Neural cell (in vitro differentiated cells): ENCODE results near the gene STRN3.

Experiments
- CTCF ChIP-seq: fragments of 450-650 bp; IDR thresholded peaks from 2 replicates; pipeline ENCODE4 v1.5.1; 2014; ENCODE audit warnings: antibody characterized with exemption, mild to moderate bottlenecking, moderate library complexity; ENCODE audit not compliant: poor library complexity, severe bottlenecking
- EP300 ChIP-seq: fragments of 450-650 bp; conservative IDR thresholded peaks from 2 replicates; pipeline ENCODE4 v1.6.1; 2014; ENCODE audit warnings: antibody characterized with exemption, mild to moderate bottlenecking, moderate library complexity; ENCODE audit not compliant: poor library complexity, severe bottlenecking
- EZH2 ChIP-seq: fragments of 200-600, 300-800 bp; shearing (Covaris generic), sonication (generic); IDR thresholded peaks from 2 replicates; pipeline ENCODE4 v1.6.1; 2014; ENCODE audit warnings: antibody characterized with exemption, low read length, borderline replicate concordance, mild to moderate bottlenecking; ENCODE audit not compliant: insufficient read depth, poor library complexity, severe bottlenecking
- MXI1 ChIP-seq: fragments of 450-650 bp; conservative IDR thresholded peaks from 2 replicates; pipeline ENCODE4 v1.6.1; 2014; ENCODE audit warnings: antibody characterized with exemption, mild to moderate bottlenecking; ENCODE audit not compliant: poor library complexity, severe bottlenecking
- POLR2AphosphoS5 ChIP-seq: IDR thresholded peaks from 2 replicates; pipeline ENCODE4 v1.6.1; 2012
- RAD21 ChIP-seq: fragments of 450-650 bp; conservative IDR thresholded peaks from 2 replicates; pipeline ENCODE4 v1.6.1; 2014; ENCODE audit warnings: antibody characterized with exemption, mild to moderate bottlenecking, moderate library complexity
- SMC3 ChIP-seq: fragments of 450-650 bp; conservative IDR thresholded peaks from 2 replicates; pipeline ENCODE4 v1.6.1; 2014; ENCODE audit warnings: antibody characterized with exemption, mild to moderate bottlenecking, moderate library complexity; ENCODE audit not compliant: poor library complexity
- TAF1 ChIP-seq: IDR thresholded peaks from 2 replicates; pipeline ENCODE4 v1.6.1; 2012; ENCODE audit warnings: low read depth

- no peak for TF ChIP-seq POLR2AphosphoS5
- no peak for TF ChIP-seq CTCF
- no peak for TF ChIP-seq TAF1
- no peak for TF ChIP-seq EZH2
- TF ChIP-seq SMC3 = no peak
- no peak for TF ChIP-seq RAD21
- TF ChIP-seq EP300 = no peak
- TF ChIP-seq MXI1 = no peak
Measured at GRCh38 chr14:30972882-30973582, 53.1 kb downstream of the STRN3 start.
